DOHH2 (cell line): ENCODE results near the gene MBOAT1.

Experiments used
- EZH2phosphoT487 ChIP-seq: fragments of 200-600 bp; sonication (generic); IDR thresholded peaks from 2 replicates; pipeline ENCODE4 v1.6.1; 2017; ENCODE audit warnings: borderline replicate concordance, mild to moderate bottlenecking, antibody characterized with exemption, low read length, moderate library complexity, mixed read lengths
- TF ChIP-seq, protein P1 (sequence below): fragments of 200-600 bp; sonication (generic); IDR thresholded peaks from one replicate; pipeline ENCODE4 v1.5.1; 2014; ENCODE audit warnings: antibody characterized with exemption, mild to moderate bottlenecking, low read depth, low read length; ENCODE audit not compliant: poor library complexity, severe bottlenecking

DNA sequence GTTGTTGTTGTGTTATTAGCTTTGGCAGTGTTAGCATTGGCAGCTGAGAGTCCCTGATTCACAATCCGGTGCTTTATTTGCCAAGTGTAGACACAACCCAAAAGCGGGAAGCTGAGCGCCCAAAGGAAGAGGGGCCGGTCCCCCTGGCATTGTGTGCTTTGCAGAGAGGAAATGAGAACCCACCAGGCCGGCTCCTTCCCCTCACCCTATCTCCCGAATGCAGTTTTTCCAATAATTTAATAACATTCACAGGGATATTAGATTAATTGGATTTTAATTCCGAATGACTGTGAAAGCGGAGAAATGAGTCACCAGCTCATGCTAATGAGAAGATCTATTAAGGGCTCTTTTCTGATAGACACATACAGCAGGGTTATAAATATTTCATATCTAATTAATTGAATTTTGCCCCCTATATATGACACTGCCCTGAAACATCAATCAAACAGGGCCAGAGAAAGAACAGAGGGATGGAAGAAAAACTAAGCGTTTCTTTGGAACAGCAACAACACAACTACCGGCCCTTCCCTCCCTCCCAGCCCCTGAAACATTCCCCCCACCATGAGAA is 143.8 kb downstream of the MBOAT1 start:
- TF ChIP-seq, protein P1, sequence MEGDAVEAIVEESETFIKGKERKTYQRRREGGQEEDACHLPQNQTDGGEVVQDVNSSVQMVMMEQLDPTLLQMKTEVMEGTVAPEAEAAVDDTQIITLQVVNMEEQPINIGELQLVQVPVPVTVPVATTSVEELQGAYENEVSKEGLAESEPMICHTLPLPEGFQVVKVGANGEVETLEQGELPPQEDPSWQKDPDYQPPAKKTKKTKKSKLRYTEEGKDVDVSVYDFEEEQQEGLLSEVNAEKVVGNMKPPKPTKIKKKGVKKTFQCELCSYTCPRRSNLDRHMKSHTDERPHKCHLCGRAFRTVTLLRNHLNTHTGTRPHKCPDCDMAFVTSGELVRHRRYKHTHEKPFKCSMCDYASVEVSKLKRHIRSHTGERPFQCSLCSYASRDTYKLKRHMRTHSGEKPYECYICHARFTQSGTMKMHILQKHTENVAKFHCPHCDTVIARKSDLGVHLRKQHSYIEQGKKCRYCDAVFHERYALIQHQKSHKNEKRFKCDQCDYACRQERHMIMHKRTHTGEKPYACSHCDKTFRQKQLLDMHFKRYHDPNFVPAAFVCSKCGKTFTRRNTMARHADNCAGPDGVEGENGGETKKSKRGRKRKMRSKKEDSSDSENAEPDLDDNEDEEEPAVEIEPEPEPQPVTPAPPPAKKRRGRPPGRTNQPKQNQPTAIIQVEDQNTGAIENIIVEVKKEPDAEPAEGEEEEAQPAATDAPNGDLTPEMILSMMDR: no peak
- TF ChIP-seq EZH2phosphoT487: no peak
